IMR-90 (cell line): Measurements from ENCODE around the gene MZT1.
"Not testable (repeated sequence)": the region's sequence is repeated elsewhere in the genome, so short reads cannot be mapped to it uniquely, and the experiment has no call there.

Source experiments
- BHLHE40 ChIP-seq: fragments of 150-350 bp; IDR thresholded peaks from 2 replicates; pipeline ENCODE4 v1.6.1; 2016; ENCODE audit warnings: mild to moderate bottlenecking, low read depth, low read length
- CTCF ChIP-seq: conservative IDR thresholded peaks from 2 replicates; pipeline ENCODE4 v1.5.1; 2012; ENCODE audit warnings: mild to moderate bottlenecking, low read depth, low read length, improper control_type of control experiment
- MAFK ChIP-seq: IDR thresholded peaks from 2 replicates; pipeline ENCODE4 v1.6.1; 2012; ENCODE audit warnings: low read depth, low read length, improper control_type of control experiment
- MAZ ChIP-seq: IDR thresholded peaks from 2 replicates; pipeline ENCODE4 v1.6.1; 2012; ENCODE audit warnings: low read depth, mild to moderate bottlenecking, low read length, improper control_type of control experiment, moderate library complexity, borderline replicate concordance
- MXI1 ChIP-seq: IDR thresholded peaks from 2 replicates; pipeline ENCODE4 v1.6.1; 2012; ENCODE audit warnings: low read depth, mild to moderate bottlenecking, low read length, moderate library complexity, borderline replicate concordance
- POLR2A ChIP-seq: IDR thresholded peaks from 2 replicates; pipeline ENCODE4 v1.6.1; 2012; ENCODE audit warnings: mild to moderate bottlenecking, low read depth, low read length
- USF2 ChIP-seq: fragments of 150-350 bp; IDR thresholded peaks from 2 replicates; pipeline ENCODE4 v1.6.1; 2017; ENCODE audit warnings: mild to moderate bottlenecking, antibody characterized with exemption, low read length, low read depth

- TF ChIP-seq CTCF, MXI1, BHLHE40, POLR2A, MAZ, MAFK, USF2: not testable (repeated sequence)
Measured at GRCh38 chr13:72726185-72726584, 1.2 kb downstream of the MZT1 start.
